Uterus (tissue), 2 donors: ENCODE data around the gene SLC30A3.

Source experiments
- POLR2A ChIP-seq, 2 donors: fragments of 450-650 bp; IDR thresholded peaks; one replicate each; pipeline ENCODE4 v1.6.1; 2016; ENCODE audit warnings: antibody characterized with exemption in 2 of 2, mild to moderate bottlenecking in 1 of 2, moderate library complexity in 1 of 2
- TF ChIP-seq, protein P1 (sequence below), 4 experiments: fragments of 200-600 bp in 2 of 4; fragments of 450-650 bp in 2 of 4; sonication (generic) in 2 of 4; IDR thresholded peaks; one replicate each; pipeline ENCODE4 v1.5.1; 2016 to 2019; ENCODE audit warnings: antibody characterized with exemption in 4 of 4, mild to moderate bottlenecking in 2 of 4, moderate library complexity in 1 of 4

GRCh38 chr2:27223416-27223815, 39.4 kb downstream of the SLC30A3 start:
- TF ChIP-seq, protein P1, sequence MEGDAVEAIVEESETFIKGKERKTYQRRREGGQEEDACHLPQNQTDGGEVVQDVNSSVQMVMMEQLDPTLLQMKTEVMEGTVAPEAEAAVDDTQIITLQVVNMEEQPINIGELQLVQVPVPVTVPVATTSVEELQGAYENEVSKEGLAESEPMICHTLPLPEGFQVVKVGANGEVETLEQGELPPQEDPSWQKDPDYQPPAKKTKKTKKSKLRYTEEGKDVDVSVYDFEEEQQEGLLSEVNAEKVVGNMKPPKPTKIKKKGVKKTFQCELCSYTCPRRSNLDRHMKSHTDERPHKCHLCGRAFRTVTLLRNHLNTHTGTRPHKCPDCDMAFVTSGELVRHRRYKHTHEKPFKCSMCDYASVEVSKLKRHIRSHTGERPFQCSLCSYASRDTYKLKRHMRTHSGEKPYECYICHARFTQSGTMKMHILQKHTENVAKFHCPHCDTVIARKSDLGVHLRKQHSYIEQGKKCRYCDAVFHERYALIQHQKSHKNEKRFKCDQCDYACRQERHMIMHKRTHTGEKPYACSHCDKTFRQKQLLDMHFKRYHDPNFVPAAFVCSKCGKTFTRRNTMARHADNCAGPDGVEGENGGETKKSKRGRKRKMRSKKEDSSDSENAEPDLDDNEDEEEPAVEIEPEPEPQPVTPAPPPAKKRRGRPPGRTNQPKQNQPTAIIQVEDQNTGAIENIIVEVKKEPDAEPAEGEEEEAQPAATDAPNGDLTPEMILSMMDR (IDR thresholded peaks at IDR 0.05) = no peak
- no peak for TF ChIP-seq POLR2A (IDR thresholded peaks at IDR 0.05)
